Fibroblast of mammary gland (primary cell): ENCODE results near the gene GRIN3B.

Experiments used
- DNase-seq: peaks from one replicate; pipeline ENCODE4 v3.0.0-alpha.2; 2010; ENCODE audit warnings: low read depth
- H3K4me3 ChIP-seq: 2 replicates; pipeline ENCODE4 v1.5.1; 2011; ENCODE audit warnings: low read depth, mild to moderate bottlenecking, low read length, moderate library complexity; ENCODE audit not compliant: control insufficient read depth
- TF ChIP-seq, protein P1 (sequence below): conservative IDR thresholded peaks from 2 replicates; pipeline ENCODE4 v1.5.1; 2011; ENCODE audit warnings: low read depth, low read length, inconsistent platforms; ENCODE audit not compliant: control insufficient read depth, insufficient read depth

The GRIN3B gene

DNA sequence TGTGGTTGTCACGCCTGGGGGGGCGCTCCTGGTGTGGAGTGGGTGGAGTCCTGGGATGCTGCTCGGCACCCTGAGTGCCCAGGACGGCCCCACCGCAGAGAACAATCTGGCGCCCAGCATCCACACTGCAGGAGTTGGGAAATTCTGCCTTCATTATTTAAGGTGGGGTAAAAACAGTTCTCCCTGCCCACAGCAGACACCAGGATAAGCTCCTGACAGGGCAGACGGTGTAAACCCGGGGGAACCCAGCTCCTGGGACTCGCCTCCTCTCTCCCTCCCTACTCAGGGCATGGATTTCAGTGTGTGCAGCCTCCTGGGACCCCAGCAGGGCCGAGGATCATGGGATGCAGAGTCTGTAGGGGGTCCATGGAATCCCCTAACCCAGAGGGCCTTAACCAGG is 23.7 kb upstream of the GRIN3B start:
- no peak for DNase-seq
- H3K4me3 ChIP-seq, result no peak overlapping the region
- TF ChIP-seq, protein P1, sequence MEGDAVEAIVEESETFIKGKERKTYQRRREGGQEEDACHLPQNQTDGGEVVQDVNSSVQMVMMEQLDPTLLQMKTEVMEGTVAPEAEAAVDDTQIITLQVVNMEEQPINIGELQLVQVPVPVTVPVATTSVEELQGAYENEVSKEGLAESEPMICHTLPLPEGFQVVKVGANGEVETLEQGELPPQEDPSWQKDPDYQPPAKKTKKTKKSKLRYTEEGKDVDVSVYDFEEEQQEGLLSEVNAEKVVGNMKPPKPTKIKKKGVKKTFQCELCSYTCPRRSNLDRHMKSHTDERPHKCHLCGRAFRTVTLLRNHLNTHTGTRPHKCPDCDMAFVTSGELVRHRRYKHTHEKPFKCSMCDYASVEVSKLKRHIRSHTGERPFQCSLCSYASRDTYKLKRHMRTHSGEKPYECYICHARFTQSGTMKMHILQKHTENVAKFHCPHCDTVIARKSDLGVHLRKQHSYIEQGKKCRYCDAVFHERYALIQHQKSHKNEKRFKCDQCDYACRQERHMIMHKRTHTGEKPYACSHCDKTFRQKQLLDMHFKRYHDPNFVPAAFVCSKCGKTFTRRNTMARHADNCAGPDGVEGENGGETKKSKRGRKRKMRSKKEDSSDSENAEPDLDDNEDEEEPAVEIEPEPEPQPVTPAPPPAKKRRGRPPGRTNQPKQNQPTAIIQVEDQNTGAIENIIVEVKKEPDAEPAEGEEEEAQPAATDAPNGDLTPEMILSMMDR, result no peak

DNA sequence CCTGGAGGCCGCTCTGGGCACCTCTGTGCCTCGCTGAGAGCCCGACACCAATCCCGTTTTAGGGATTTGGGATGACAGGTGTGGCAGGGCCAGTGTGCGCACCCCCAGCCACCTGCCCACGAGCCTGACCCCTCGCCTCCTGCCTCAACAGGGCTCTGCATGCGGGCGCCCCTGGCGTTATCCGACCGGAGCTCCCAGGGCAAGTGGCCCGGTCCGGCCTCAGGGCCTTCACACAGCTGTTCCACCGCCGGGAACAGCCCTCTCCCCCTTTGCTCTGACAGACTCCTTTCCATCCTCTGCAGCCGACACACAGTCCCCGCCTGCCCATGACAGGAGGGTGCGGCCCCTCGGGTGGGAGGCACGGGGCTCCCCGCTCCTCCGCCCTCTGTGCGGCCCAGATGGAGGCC is 23.2 kb upstream of the GRIN3B start:
- H3K4me3 ChIP-seq, result no peak overlapping the region
- TF ChIP-seq, protein P1, result no peak
- no peak for DNase-seq

DNA sequence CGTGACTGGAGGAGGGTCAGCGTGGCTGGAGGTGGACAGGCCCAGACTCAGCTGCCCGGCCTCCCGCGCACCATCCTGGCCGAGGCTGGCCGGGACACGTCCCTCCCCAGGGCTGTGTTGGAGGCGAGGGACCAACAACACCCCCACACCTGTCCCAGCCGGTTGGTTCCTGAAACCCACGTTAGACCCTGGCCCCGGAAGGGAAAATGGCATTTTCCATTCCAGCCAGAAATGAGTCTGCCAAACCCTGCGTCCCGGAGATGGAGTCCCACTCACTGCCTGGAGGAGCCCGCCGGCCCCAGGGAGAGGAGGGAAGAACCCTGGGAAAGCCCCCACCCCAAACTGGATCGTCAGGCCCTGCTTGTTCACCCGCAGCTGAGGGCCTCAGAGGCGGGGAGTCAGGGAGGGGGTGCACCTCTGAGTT is 20.9 kb upstream of the GRIN3B start:
- TF ChIP-seq, protein P1, result no peak
- DNase-seq, result no peak
- H3K4me3 ChIP-seq, result no peak overlapping the region

DNA sequence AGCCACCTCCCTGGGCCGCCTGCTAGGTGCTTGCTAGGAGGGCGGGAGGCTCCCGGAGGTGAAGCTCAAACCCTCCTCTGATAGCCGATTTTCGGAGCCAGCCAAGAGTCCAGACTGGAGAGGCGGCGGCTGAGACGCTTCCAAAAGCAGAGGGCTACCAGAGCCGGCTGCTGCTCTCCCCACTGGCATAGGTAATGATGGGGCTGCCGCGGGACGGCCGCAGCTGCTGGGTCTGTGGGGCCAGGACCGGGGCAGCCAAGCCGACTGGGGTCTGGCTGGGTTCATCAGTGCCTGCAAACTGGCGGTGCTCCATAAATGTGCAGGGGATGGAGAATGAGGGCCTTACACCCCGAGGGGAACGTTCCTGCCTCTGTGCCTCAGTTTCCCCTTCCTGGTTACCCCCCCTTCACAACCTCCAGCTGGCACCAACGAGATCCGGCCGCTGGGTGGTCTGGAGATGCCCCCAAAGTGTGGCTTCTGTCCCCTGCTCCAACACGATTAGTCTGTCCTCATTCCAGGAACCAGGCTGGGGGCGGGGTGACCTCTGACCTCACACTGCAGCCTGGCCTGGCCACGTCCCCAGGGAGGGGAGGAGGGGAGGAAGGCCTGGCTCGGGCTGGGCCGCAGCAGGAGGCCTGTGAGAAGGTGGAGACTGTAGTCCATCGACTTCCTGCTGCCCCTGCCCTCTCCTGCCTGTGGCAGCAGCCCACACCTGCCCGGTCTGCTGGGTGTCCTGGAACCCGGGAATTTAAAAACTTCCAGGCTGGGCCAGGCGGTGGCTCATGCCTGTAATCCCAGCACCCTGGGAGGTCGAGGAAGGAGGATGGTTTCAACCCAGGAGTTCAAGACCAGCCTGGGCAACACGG is 19.9 kb upstream of the GRIN3B start:
- TF ChIP-seq, protein P1, result no peak
- H3K4me3 ChIP-seq, result no peak overlapping the region

DNA sequence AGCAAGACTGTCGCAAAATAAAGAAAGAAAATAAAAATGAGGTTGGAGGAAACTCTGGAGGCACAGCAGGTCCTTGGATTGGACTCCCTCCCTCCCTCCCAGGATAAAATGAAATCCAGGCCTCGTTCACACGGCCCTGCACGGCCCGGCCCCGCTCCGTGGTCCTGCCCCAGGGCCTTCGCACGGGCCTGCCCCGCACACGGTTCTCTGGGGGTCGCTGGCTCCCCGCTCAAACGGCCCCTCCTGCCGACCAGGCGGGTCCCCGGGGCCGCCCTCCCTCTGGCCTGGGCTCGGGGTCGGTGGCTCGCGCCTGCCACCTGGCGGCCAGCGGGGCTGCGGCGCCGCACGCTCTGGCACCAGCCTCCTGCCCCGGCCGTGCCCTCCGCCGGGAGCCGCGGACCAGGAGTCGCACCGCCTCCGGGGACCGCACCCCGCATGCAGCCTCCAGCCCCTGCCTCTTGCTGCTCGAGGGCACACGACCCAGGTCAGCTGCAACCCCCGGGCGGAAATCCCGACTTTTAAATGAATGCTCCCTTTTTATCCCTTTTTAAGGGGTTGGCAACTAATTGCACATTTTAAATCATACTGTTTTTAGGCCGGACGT is 17.6 kb upstream of the GRIN3B start:
- DNase-seq, result peak; percentile 35
- TF ChIP-seq, protein P1, result no peak
- H3K4me3 ChIP-seq, result peak overlapping the region; percentile 15

More for the DNA sequence above, 19.9 kb upstream of the GRIN3B start:
- peak; percentile 24 for DNase-seq

DNA sequence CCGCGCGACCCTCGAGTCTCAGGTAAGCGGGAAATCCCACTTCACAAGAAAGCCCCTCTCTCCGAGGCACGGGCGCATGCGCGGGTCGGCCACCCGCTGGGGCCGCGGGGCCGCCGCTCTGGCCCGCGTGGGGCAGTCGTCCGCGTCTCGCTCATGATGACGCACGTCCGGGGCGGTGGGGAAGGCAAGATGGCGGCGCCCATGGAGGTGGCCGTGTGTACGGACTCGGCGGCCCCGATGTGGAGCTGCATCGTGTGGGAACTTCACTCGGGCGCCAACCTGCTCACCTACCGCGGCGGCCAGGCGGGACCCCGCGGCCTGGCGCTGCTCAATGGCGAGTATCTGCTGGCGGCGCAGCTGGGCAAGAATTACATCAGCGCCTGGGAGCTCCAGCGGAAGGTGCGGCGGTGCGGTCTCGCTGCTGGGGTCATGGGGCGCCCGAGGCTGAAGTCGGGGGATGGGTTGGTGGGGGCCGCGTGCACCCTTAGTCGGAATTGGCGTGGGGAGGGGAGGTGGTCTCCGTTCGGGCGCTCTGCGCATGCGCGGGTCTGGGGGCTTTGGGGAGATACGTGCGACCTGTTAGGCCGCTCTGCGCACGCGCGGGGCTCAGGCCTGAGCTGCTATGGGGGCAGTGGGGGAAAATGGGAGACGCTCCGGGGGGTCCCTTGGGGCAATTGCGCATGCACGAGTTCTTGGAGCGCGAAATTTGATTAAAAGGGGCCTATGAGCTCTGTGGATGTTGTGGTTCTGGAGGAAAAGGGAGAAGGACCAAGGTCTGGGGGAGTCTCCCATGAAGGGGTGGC is 15.9 kb upstream of the GRIN3B start, which contains the start of gene WDR18:
TSS of gene WDR18 (plus strand) at position 181 of the 803 bp plus-strand sequence. CDS start at position 190, 9 bp downstream.
- peak within 1 kb of the TSS; percentile 92 for H3K4me3 ChIP-seq
- TF ChIP-seq, protein P1, result no peak
- DNase-seq, result peak; percentile 78
